GM12878 (cell line): ENCODE data around the gene RERE.
"Not testable (repeated sequence)": the region's sequence is repeated elsewhere in the genome, so short reads cannot be mapped to it uniquely, and the experiment has no call there.

Experiments
- BHLHE40 ChIP-seq, 2 experiments: fragments of 450-650 bp in 1 of 2; IDR thresholded peaks; 2 replicates each; pipeline ENCODE4 v1.6.1; 2011 to 2017; ENCODE audit warnings: low read depth in 2 of 2, borderline replicate concordance in 1 of 2, improper control_type of control experiment in 1 of 2, low read length in 1 of 2, mild to moderate bottlenecking in 1 of 2
- CEBPZ ChIP-seq: fragments of 150-350 bp; IDR thresholded peaks from 2 replicates; pipeline ENCODE4 v1.6.1; 2016; ENCODE audit warnings: low read depth, low read length
- GABPA ChIP-seq: IDR thresholded peaks from 2 replicates; pipeline ENCODE4 v1.6.1; 2014; ENCODE audit warnings: antibody characterized with exemption, low read depth, mild to moderate bottlenecking, inconsistent platforms
- JUND ChIP-seq: IDR thresholded peaks from 2 replicates; pipeline ENCODE4 v1.6.1; 2012; ENCODE audit warnings: low read depth, mild to moderate bottlenecking, low read length, improper control_type of control experiment, moderate library complexity
- KDM1A ChIP-seq: fragments of 200-600 bp; sonication (generic); IDR thresholded peaks from 2 replicates; pipeline ENCODE4 v1.6.1; 2016; ENCODE audit warnings: borderline replicate concordance
- MYC ChIP-seq: IDR thresholded peaks from 2 replicates; pipeline ENCODE4 v1.6.1; 2011; ENCODE audit warnings: mild to moderate bottlenecking, low read length, moderate library complexity, inconsistent platforms; ENCODE audit not compliant: insufficient read depth, insufficient replicate concordance, insufficient read length, severe bottlenecking
- NR2C2 ChIP-seq: IDR thresholded peaks from 2 replicates; pipeline ENCODE4 v1.6.1; 2011; ENCODE audit warnings: borderline replicate concordance, low read depth; ENCODE audit not compliant: control insufficient read depth, insufficient read length
- PAX8 ChIP-seq: fragments of 450-650 bp; IDR thresholded peaks from 2 replicates; pipeline ENCODE4 v1.6.1; 2017; ENCODE audit warnings: mild to moderate bottlenecking, moderate library complexity
- POLR2AphosphoS5 ChIP-seq: IDR thresholded peaks from 2 replicates; pipeline ENCODE4 v1.6.1; 2011; ENCODE audit warnings: mild to moderate bottlenecking, low read length, inconsistent platforms
- SIN3A ChIP-seq: IDR thresholded peaks from 2 replicates; pipeline ENCODE4 v1.6.1; 2012; ENCODE audit warnings: low read depth, low read length, improper control_type of control experiment
- SMARCA5 ChIP-seq: fragments of 450-650 bp; IDR thresholded peaks from 2 replicates; pipeline ENCODE4 v1.6.1; 2017; ENCODE audit warnings: mild to moderate bottlenecking
- YY1 ChIP-seq: IDR thresholded peaks from 2 replicates; pipeline ENCODE4 v1.6.1; 2011; ENCODE audit warnings: low read depth, mild to moderate bottlenecking, low read length
- ZNF207 ChIP-seq: fragments of 450-650 bp; IDR thresholded peaks from 2 replicates; pipeline ENCODE4 v1.6.1; 2014; ENCODE audit warnings: antibody characterized with exemption, mild to moderate bottlenecking, borderline replicate concordance
- ZNF274 ChIP-seq: IDR thresholded peaks from one replicate; pipeline ENCODE4 v1.8.0; 2011; ENCODE audit not compliant: insufficient read length, insufficient read depth

GRCh38 chr1:8619419-8619818 is 198.0 kb downstream of the RERE start:
- TF ChIP-seq YY1; POLR2AphosphoS5; PAX8; ZNF207; JUND; SIN3A; BHLHE40 (IDR thresholded peaks at IDR 0.05; ENCODE audit: borderline replicate concordance in 1 of 2, low read depth in 2 of 2, low read length in 1 of 2); KDM1A; MYC; ZNF274; GABPA; NR2C2; SMARCA5; CEBPZ: not testable (repeated sequence)
